GM21825 (cell line): ENCODE results near the gene TMEM266.

Experiments
- ATAC-seq: cut with Tn5 transposase; IDR thresholded peaks from one replicate; pipeline ENCODE4 v1.9.1; 2021; ENCODE audit warnings: mild to moderate bottlenecking, moderate library complexity; ENCODE audit not compliant: unreplicated experiment

Gene TMEM266

GRCh38 chr15:76223521-76223920 is 163.7 kb downstream of the TMEM266 start:
- ATAC-seq, result no peak

GRCh38 chr15:76229266-76229665 is 169.5 kb downstream of the TMEM266 start:
- ATAC-seq, result no peak

- ATAC-seq, result no peak
Observed at GRCh38 chr15:76233921-76234320, 174.1 kb downstream of the TMEM266 start.

- ATAC-seq, result no peak
Observed at GRCh38 chr15:76234337-76234889, 174.6 kb downstream of the TMEM266 start.

- ATAC-seq, result no peak
Observed at GRCh38 chr15:76235186-76235826, 175.5 kb downstream of the TMEM266 start.

GRCh38 chr15:76236350-76236749 is 176.6 kb downstream of the TMEM266 start:
- no peak for ATAC-seq

- no peak for ATAC-seq
Observed at GRCh38 chr15:76239786-76240185, 180.0 kb downstream of the TMEM266 start.

GRCh38 chr15:76245072-76245610 is 185.4 kb downstream of the TMEM266 start:
- ATAC-seq, result no peak

- no peak for ATAC-seq
Observed at GRCh38 chr15:76251717-76252116, 191.9 kb downstream of the TMEM266 start.

- ATAC-seq, result no peak
Observed at GRCh38 chr15:76252249-76252648, 192.5 kb downstream of the TMEM266 start.

- no peak for ATAC-seq
Observed at GRCh38 chr15:76253691-76254473, 194.1 kb downstream of the TMEM266 start.
